Caco-2 (cell line): ENCODE measurements around the gene TNFAIP8L2. TPM values are rescaled to one million over a fixed set of nuclear protein-coding genes. Genes with fewer than 3 reads are reported as not detected.

Source experiments
- BruUV-seq: library from RNA; stranded (reverse); fragments of 400-500 nt; replicated peaks from 2 replicates; lab custom pipeline; 2021; lab: Mats Ljungman, UMichigan
- CTCF ChIA-PET: fragments of 300-600 bp; sonication (Branson Sonifier 250); formaldehyde crosslinking; loops from one replicate; lab custom pipeline; 2022; ENCODE audit warnings: antibody characterized with exemption; lab: Charles Lee
- POLR2A ChIA-PET: fragments of 300-600 bp; sonication (Branson Sonifier 250); formaldehyde crosslinking; loops from one replicate; lab custom pipeline; 2022; ENCODE audit warnings: antibody characterized with exemption; lab: Charles Lee
- DNase-seq, 2 experiments: peaks; one replicate each; pipeline versions ENCODE4 v3.0.0 to v3.0.0-alpha.2; 2020 to 2022
- H3K27me3 ChIP-seq: replicated peaks from 2 replicates; pipeline ENCODE4 v1.6.0; 2011; ENCODE audit warnings: low read length; ENCODE audit not compliant: control insufficient read depth, insufficient read depth
- H3K36me3 ChIP-seq: 2 replicates; pipeline ENCODE4 v1.5.1; 2011; ENCODE audit warnings: low read length; ENCODE audit not compliant: control insufficient read depth, insufficient read depth
- H3K4me1 ChIP-seq: fragments of 250-450 bp; sonication (Bioruptor Pico); 2 replicates; pipeline ENCODE4 v1.5.1; 2020; ENCODE audit warnings: mild to moderate bottlenecking
- H3K4me3 ChIP-seq: 2 replicates; pipeline ENCODE4 v1.5.1; 2011; ENCODE audit warnings: low read depth, mild to moderate bottlenecking, control low read depth, low read length
- H3K9me3 ChIP-seq: fragments of 250-450 bp; sonication (Bioruptor Pico); 2 replicates; pipeline ENCODE4 v1.5.1; 2020; ENCODE audit warnings: mild to moderate bottlenecking, moderate library complexity
- H3K27ac Mint-ChIP-seq: one replicate; pipeline ENCODE4 v1.8.0; 2022; ENCODE audit warnings: mixed read lengths; ENCODE audit not compliant: unreplicated experiment
- H3K27me3 Mint-ChIP-seq: one replicate; pipeline ENCODE4 v1.8.0; 2022; ENCODE audit warnings: mixed read lengths; ENCODE audit not compliant: insufficient read depth, unreplicated experiment
- H3K36me3 Mint-ChIP-seq: one replicate; pipeline ENCODE4 v1.8.0; 2022; ENCODE audit warnings: mild to moderate bottlenecking, mixed read lengths; ENCODE audit not compliant: insufficient read depth, unreplicated experiment
- H3K4me1 Mint-ChIP-seq: one replicate; pipeline ENCODE4 v1.8.0; 2022; ENCODE audit warnings: low read depth, mixed read lengths; ENCODE audit not compliant: unreplicated experiment
- H3K4me3 Mint-ChIP-seq: one replicate; pipeline ENCODE4 v1.8.0; 2022; ENCODE audit warnings: mild to moderate bottlenecking, moderate library complexity, mixed read lengths; ENCODE audit not compliant: unreplicated experiment
- H3K9me3 Mint-ChIP-seq: one replicate; pipeline ENCODE4 v1.8.0; 2022; ENCODE audit warnings: mixed read lengths; ENCODE audit not compliant: unreplicated experiment
- CTCF ChIP-seq, 2 experiments: fragments of 200-600 bp in 1 of 2; IDR thresholded peaks; 1 replicate in 1 of 2; 2 replicates in 1 of 2; pipeline versions ENCODE4 v1.5.1 to v1.8.0; 2011 to 2022; ENCODE audit warnings: antibody characterized with exemption in 1 of 2, control low read depth in 1 of 2, inconsistent platforms in 1 of 2, low read depth in 1 of 2, low read length in 1 of 2, mild to moderate bottlenecking in 1 of 2, moderate library complexity in 1 of 2; ENCODE audit not compliant: insufficient read depth in 1 of 2, severe bottlenecking in 1 of 2, unreplicated experiment in 1 of 2
- intact Hi-C: fragments of 100-400 bp; cut with micrococcal nuclease; formaldehyde crosslinking; loops from one replicate; pipeline ENCODE4 v1.10.0; 2022; ENCODE audit not compliant: unreplicated experiment
- total RNA-seq: library from RNA; stranded (reverse); gene quantifications from 2 replicates; pipeline ENCODE4 v1.2.3, GENCODE V29; 2022

Gene TNFAIP8L2
- total RNA-seq, 1 experiment from 2014 or later = not detected

DNA sequence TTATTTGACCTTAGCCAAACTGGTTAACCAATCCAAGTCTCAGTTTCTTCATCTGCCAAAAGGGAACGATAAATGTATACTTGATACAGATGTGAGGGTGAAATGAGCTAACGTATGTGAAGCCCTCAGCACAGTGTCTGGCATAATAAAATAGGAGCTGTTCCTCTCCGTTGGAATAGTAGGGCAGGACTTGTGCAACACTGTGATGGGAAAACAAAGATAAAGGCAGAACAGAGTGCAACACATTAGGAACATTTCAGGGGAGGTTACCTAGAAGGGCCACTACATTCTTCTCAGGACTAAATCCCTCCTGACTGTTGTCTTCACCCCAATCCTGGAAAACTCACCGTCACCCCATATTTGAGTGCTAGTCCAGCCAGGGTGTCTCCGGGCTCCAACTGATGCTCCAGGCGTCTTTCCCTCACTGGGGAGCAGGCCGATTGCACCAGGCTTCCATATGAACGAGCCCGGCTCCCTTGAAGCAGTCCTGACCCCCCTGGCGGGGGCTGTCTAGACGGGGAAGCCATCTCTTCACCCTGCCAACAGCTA is 8.4 kb downstream of the TNFAIP8L2 start:
- no peaks in the 10 kb centered on the region for H3K27me3 Mint-ChIP-seq
- H3K4me3 Mint-ChIP-seq = peak overlapping the region; percentile 96
- BruUV-seq = no TSS peak
- no peak for DNase-seq
- intact Hi-C loops = no loop called here
- peaks cover 9% of the 10 kb centered on the region for H3K4me1 Mint-ChIP-seq
- H3K9me3 Mint-ChIP-seq = no peaks in the 10 kb centered on the region
- ChIA-PET CTCF (interaction anchor here (0.6 to 2.2 kb wide), 2 partner anchors 20 to 65 kb away, joined by 3 to 13 read pairs; no protein-coding TSS in a partner anchor), POLR2A (interaction anchor here (0.5 kb wide), 1 partner anchor 36 kb away, joined by 8 read pairs; no protein-coding TSS in a partner anchor)
- Histone ChIP-seq H3K9me3 (no peaks in the 10 kb centered on the region), H3K27me3 (no peaks in the 10 kb centered on the region), H3K4me1 (no peaks in the 10 kb centered on the region), H3K36me3 (peaks cover 1% of the 10 kb centered on the region; the same call in 1 of the 2 replicates), H3K4me3 (peak overlapping the region; percentile 35)
- peak overlapping the region; percentile 96 for H3K27ac Mint-ChIP-seq
- H3K36me3 Mint-ChIP-seq = peaks cover 44% of the 10 kb centered on the region
- no peak for TF ChIP-seq CTCF (IDR thresholded peaks at IDR 0.05; ENCODE audit: insufficient read depth in 1 of 2, low read depth in 1 of 2, low read length in 1 of 2, severe bottlenecking in 1 of 2, unreplicated experiment in 1 of 2)

GRCh38 chr1:151165281-151165737 is 8.9 kb downstream of the TNFAIP8L2 start:
- ChIA-PET CTCF (interaction anchor here (0.6 to 2.2 kb wide), 2 partner anchors 21 to 65 kb away, joined by 3 to 13 read pairs; no protein-coding TSS in a partner anchor), POLR2A (interaction anchor here (0.6 kb wide), 1 partner anchor 200 kb away, joined by 4 read pairs; no protein-coding TSS in a partner anchor)
- Mint-ChIP-seq H3K9me3 (no peaks in the 10 kb centered on the region), H3K27ac (peak overlapping the region; percentile 96), H3K27me3 (no peaks in the 10 kb centered on the region), H3K36me3 (peaks cover 49% of the 10 kb centered on the region), H3K4me1 (peaks cover 9% of the 10 kb centered on the region), H3K4me3 (peak overlapping the region; percentile 96)
- H3K27me3 ChIP-seq = no peaks in the 10 kb centered on the region
- no peak for TF ChIP-seq CTCF (IDR thresholded peaks at IDR 0.05; ENCODE audit: insufficient read depth in 1 of 2, low read depth in 1 of 2, low read length in 1 of 2, severe bottlenecking in 1 of 2, unreplicated experiment in 1 of 2)
- intact Hi-C loops = no loop called here
- no peak for DNase-seq
- H3K4me3 ChIP-seq = peak overlapping the region; percentile 35
- no TSS peak for BruUV-seq
- H3K36me3 ChIP-seq = peaks cover 1% of the 10 kb centered on the region; the same call in 1 of the 2 replicates
- H3K9me3 ChIP-seq = no peaks in the 10 kb centered on the region
- no peaks in the 10 kb centered on the region for H3K4me1 ChIP-seq

GRCh38 chr1:151165738-151166504 is 9.5 kb downstream of the TNFAIP8L2 start, which contains the start of the genes LYSMD1 and SCNM1:
LYSMD1 (minus strand) TSS chr1:151165902; CDS start chr1:151165258, 644 bp downstream.
SCNM1 (plus strand) TSS chr1:151166144; CDS start chr1:151166153, 9 bp downstream.
- intact Hi-C loops = no loop called here
- peak within 1 kb of the TSS; percentile 96 for H3K4me3 Mint-ChIP-seq

More at GRCh38 chr1:151165738-151166504, 9.5 kb downstream of the TNFAIP8L2 start, which contains the start of the genes LYSMD1 and SCNM1:
- no peaks in the 10 kb centered on the region for H3K27me3 ChIP-seq
- no peak for TF ChIP-seq CTCF (IDR thresholded peaks at IDR 0.05; ENCODE audit: insufficient read depth in 1 of 2, low read depth in 1 of 2, low read length in 1 of 2, severe bottlenecking in 1 of 2, unreplicated experiment in 1 of 2)
- Mint-ChIP-seq H3K9me3 (no peaks in the 10 kb centered on the region), H3K36me3 (peaks cover 52% of the 10 kb centered on the region), H3K27ac (peak within 1 kb of the TSS; percentile 96), H3K4me1 (peaks cover 9% of the 10 kb centered on the region), H3K27me3 (no peaks in the 10 kb centered on the region)
- CTCF ChIA-PET = interaction anchor here (2.2 kb wide), 1 partner anchor 66 kb away, joined by 13 read pairs; no protein-coding TSS in a partner anchor
- H3K36me3 ChIP-seq = peaks cover 1% of the 10 kb centered on the region; the same call in 1 of the 2 replicates
- BruUV-seq = TSS peak; percentile 74
- no peaks in the 10 kb centered on the region for H3K4me1 ChIP-seq
- POLR2A ChIA-PET = interaction anchor here (0.5 to 1.4 kb wide), 7 partner anchors 23 to 914 kb away, joined by 3 to 9 read pairs (median 4); partner anchors contain the start of genes PSMD4 and VPS72
- peak within 1 kb of the TSS; percentile 62 for H3K4me3 ChIP-seq
- no peaks in the 10 kb centered on the region for H3K9me3 ChIP-seq
- DNase-seq = peak; percentile 95 to 98
